H1 (cell line): ENCODE results near the gene GPR26. TPM values are rescaled to one million over a fixed set of nuclear protein-coding genes. Genes with fewer than 3 reads are reported as not detected.

Experiments used
- CTCF ChIA-PET: fragments of 300-600 bp; sonication (Branson Sonifier 250); formaldehyde crosslinking; loops from one replicate; lab custom pipeline; 2021; ENCODE audit not compliant: partially characterized antibody; lab: Charles Lee
- POLR2A ChIA-PET: fragments of 300-600 bp; sonication (Branson Sonifier 250); formaldehyde crosslinking; loops from one replicate; lab custom pipeline; 2021; ENCODE audit warnings: inconsistent platforms; ENCODE audit not compliant: partially characterized antibody; lab: Charles Lee
- DNase-seq, 2 experiments: peaks; one replicate each; pipeline versions ENCODE4 v3.0.0 to v3.0.0-alpha.2; 2010 to 2022; ENCODE audit warnings: low spot score in 2 of 2, low read depth in 1 of 2, mixed read lengths in 1 of 2
- FAIRE-seq: peaks from 2 replicates; lab custom pipeline; 2011; peaks lifted over from hg19 to GRCh38; lab: Jason Lieb, UNC
- H2AFZ ChIP-seq: 2 replicates; pipeline ENCODE4 v1.8.1; 2012; ENCODE audit warnings: low read length, inconsistent platforms
- H2AK5ac ChIP-seq: 2 replicates; pipeline ENCODE4 v1.6.1; 2013; ENCODE audit warnings: low read depth, low read length
- H2BK120ac ChIP-seq: replicated peaks from 2 replicates; pipeline ENCODE3; 2013; ENCODE audit warnings: low read depth, low read length, inconsistent platforms
- H2BK12ac ChIP-seq: 2 replicates; pipeline ENCODE4 v1.6.1; 2013; ENCODE audit warnings: low read depth, low read length
- H2BK15ac ChIP-seq: 2 replicates; pipeline ENCODE4 v1.6.1; 2013; ENCODE audit warnings: low read length
- H2BK20ac ChIP-seq: 2 replicates; pipeline ENCODE4 v1.6.1; 2013; ENCODE audit warnings: low read length
- H2BK5ac ChIP-seq: 2 replicates; pipeline ENCODE4 v1.6.1; 2013; ENCODE audit warnings: low read depth, low read length
- H3K14ac ChIP-seq: 2 replicates; pipeline ENCODE4 v1.6.1; 2013; ENCODE audit warnings: inconsistent platforms; ENCODE audit not compliant: insufficient read length
- H3K18ac ChIP-seq: 2 replicates; pipeline ENCODE4 v1.6.1; 2013; ENCODE audit warnings: low read length; ENCODE audit errors: extremely low read depth
- H3K23ac ChIP-seq: 2 replicates; pipeline ENCODE4 v1.6.1; 2013; ENCODE audit warnings: inconsistent platforms; ENCODE audit not compliant: insufficient read length
- H3K23me2 ChIP-seq: 2 replicates; pipeline ENCODE4 v1.6.1; 2013; ENCODE audit warnings: low read depth, low read length
- H3K27ac ChIP-seq: 2 replicates; pipeline ENCODE4 v1.6.1; 2011; ENCODE audit warnings: low read depth, low read length, inconsistent platforms
- H3K27me3 ChIP-seq, 4 experiments: replicated peaks in 1 of 4; 1 replicate in 1 of 4; 2 replicates in 3 of 4; pipeline versions ENCODE4 v1.6.1 to v1.8.1; 2011 to 2013; ENCODE audit warnings: low read length in 3 of 4, mild to moderate bottlenecking in 3 of 4, inconsistent platforms in 2 of 4, mixed read lengths in 2 of 4, moderate library complexity in 1 of 4; ENCODE audit not compliant: control insufficient read depth in 3 of 4, insufficient read depth in 3 of 4; ENCODE audit errors: extremely low read depth in 1 of 4
- H3K36me3 ChIP-seq, 4 experiments: 2 replicates each; pipeline versions ENCODE4 v1.6.1 to v1.8.1; 2011 to 2013; ENCODE audit warnings: mild to moderate bottlenecking in 4 of 4, low read length in 3 of 4, moderate library complexity in 2 of 4, control low read depth in 1 of 4, inconsistent platforms in 1 of 4; ENCODE audit not compliant: insufficient read depth in 4 of 4, control insufficient read depth in 2 of 4
- H3K4ac ChIP-seq: replicated peaks from 2 replicates; pipeline ENCODE3; 2013; ENCODE audit warnings: low read length, low read depth, mixed read lengths, inconsistent platforms; ENCODE audit not compliant: insufficient read length
- H3K4me1 ChIP-seq, 4 experiments: replicated peaks in 1 of 4; 1 replicate in 1 of 4; 2 replicates in 3 of 4; pipeline versions ENCODE4 v1.6.1 to v1.8.1; 2011 to 2013; ENCODE audit warnings: low read length in 3 of 4, inconsistent platforms in 2 of 4, mixed read lengths in 1 of 4; ENCODE audit not compliant: insufficient read depth in 4 of 4, control insufficient read depth in 3 of 4
- H3K4me2 ChIP-seq, 2 experiments: 2 replicates each; pipeline versions ENCODE4 v1.6.1 to v1.8.1; 2011 to 2013; ENCODE audit warnings: low read depth in 2 of 2, low read length in 2 of 2, control low read depth in 1 of 2, inconsistent platforms in 1 of 2, mild to moderate bottlenecking in 1 of 2; ENCODE audit not compliant: insufficient read depth in 1 of 2
- H3K4me3 ChIP-seq, 4 experiments: fragments of 200-600, 300-600 bp in 1 of 4; sonication (generic), shearing (Covaris generic), sonication (Bioruptor Twin) in 1 of 4; 2 replicates each; pipeline versions ENCODE4 v1.5.1 to v1.8.1; 2011 to 2016; ENCODE audit warnings: low read length in 4 of 4, low read depth in 3 of 4, control low read depth in 2 of 4, inconsistent platforms in 2 of 4, mild to moderate bottlenecking in 2 of 4, mixed read lengths in 1 of 4, moderate library complexity in 1 of 4; ENCODE audit not compliant: insufficient read depth in 2 of 4; ENCODE audit errors: extremely low read depth in 1 of 4
- H3K56ac ChIP-seq: replicated peaks from 2 replicates; pipeline ENCODE3; 2013; ENCODE audit warnings: low read depth, mild to moderate bottlenecking, mixed read lengths, low read length, inconsistent platforms; ENCODE audit not compliant: insufficient read length
- H3K79me1 ChIP-seq: 2 replicates; pipeline ENCODE4 v1.6.1; 2013; ENCODE audit warnings: low read depth, low read length, control low read depth
- H3K79me2 ChIP-seq, 2 experiments: 2 replicates each; pipeline versions ENCODE4 v1.6.1 to v1.8.1; 2012 to 2013; ENCODE audit warnings: low read length in 2 of 2, mild to moderate bottlenecking in 2 of 2, inconsistent platforms in 1 of 2; ENCODE audit not compliant: insufficient read depth in 2 of 2, control insufficient read depth in 1 of 2
- H3K9ac ChIP-seq, 4 experiments: replicated peaks in 1 of 4; 1 replicate in 1 of 4; 2 replicates in 3 of 4; pipeline versions ENCODE4 v1.6.1 to v1.8.1; 2011 to 2013; ENCODE audit warnings: low read depth in 3 of 4, low read length in 3 of 4, control low read depth in 2 of 4, mild to moderate bottlenecking in 2 of 4, moderate library complexity in 2 of 4, inconsistent platforms in 1 of 4; ENCODE audit errors: extremely low read depth in 1 of 4
- H3K9me3 ChIP-seq, 2 experiments: 2 replicates each; pipeline versions ENCODE4 v1.6.1 to v1.8.1; 2012 to 2013; ENCODE audit warnings: mild to moderate bottlenecking in 2 of 2, moderate library complexity in 2 of 2, control low read depth in 1 of 2, inconsistent platforms in 1 of 2, low read depth in 1 of 2, low read length in 1 of 2, mixed read lengths in 1 of 2; ENCODE audit not compliant: insufficient read depth in 2 of 2
- H4K20me1 ChIP-seq, 2 experiments: replicated peaks in 1 of 2; 2 replicates each; pipeline versions ENCODE3 to v1.8.1; 2011 to 2013; ENCODE audit warnings: inconsistent platforms in 2 of 2, low read length in 2 of 2, mild to moderate bottlenecking in 1 of 2; ENCODE audit not compliant: insufficient read depth in 2 of 2, control insufficient read depth in 1 of 2
- H4K5ac ChIP-seq: 2 replicates; pipeline ENCODE4 v1.6.1; 2013; ENCODE audit warnings: low read length, low read depth, mixed read lengths, inconsistent platforms; ENCODE audit not compliant: insufficient read length
- H4K8ac ChIP-seq: 2 replicates; pipeline ENCODE4 v1.8.0; 2013; ENCODE audit warnings: mild to moderate bottlenecking, moderate library complexity, low read length, inconsistent platforms; ENCODE audit not compliant: insufficient read depth; ENCODE audit errors: extremely low read depth
- H4K91ac ChIP-seq: replicated peaks from 2 replicates; pipeline ENCODE3; 2013; ENCODE audit warnings: low read length, mixed read lengths, inconsistent platforms; ENCODE audit not compliant: insufficient read length
- SIRT6 ChIP-seq: IDR thresholded peaks from one replicate; pipeline ENCODE4 v1.7.1; 2012; ENCODE audit warnings: low read length, inconsistent platforms
- WGBS, 2 experiments: shearing (Covaris generic) in 1 of 2; methylation state at CpG; one replicate each; pipeline versions ENCODE4 v1.1.6 to v1.1.7; 2013 to 2015; ENCODE audit warnings: low lambda C conversion rate in 2 of 2, mixed read lengths in 2 of 2, inconsistent platforms in 1 of 2, low coverage in 1 of 2, missing lambda C conversion rate in 1 of 2; ENCODE audit not compliant: insufficient replicate concordance in 2 of 2, insufficient coverage in 1 of 2, insufficient read length in 1 of 2; ENCODE audit errors: extremely low coverage in 1 of 2, missing lambda C conversion rate in 1 of 2; 5-methylcytosine and 5-hydroxymethylcytosine counted together
- polyA plus RNA-seq, 7 experiments: library from polyadenylated mRNA; depleted of rRNA in 3 of 7; stranded (reverse) in 5 of 7; unstranded in 2 of 7; fragments of >200 nt in 5 of 7; fragments of 200-250 nt in 2 of 7; gene quantifications; 1 replicate in 5 of 7; 2 replicates in 1 of 7; 4 replicates in 1 of 7; pipeline versions ENCODE4 v1.2.1 to v1.2.3, GENCODE V29; 2011 to 2013; ENCODE audit warnings: missing spikeins in 2 of 7, mixed read lengths in 2 of 7
- total RNA-seq: library from RNA; stranded (reverse); fragmentation: NEBNext Ultra II Directional; extraction: Animal tissue kit (Norgen Biotek cat#: 25700); gene quantifications from 2 replicates; pipeline ENCODE4 v1.2.1, GENCODE V29; 2021
- TF ChIP-seq, protein P1 (sequence below): IDR thresholded peaks from 2 replicates; pipeline ENCODE4 v1.6.1; 2012; ENCODE audit warnings: low read length, inconsistent platforms

The GPR26 gene
- total and polyA plus RNA-seq, 2 of the 8 experiments (the other 6 are each of a cell fraction or from before 2014, with no cell fraction given): 0.09 to 0.21 TPM

- CTCF ChIA-PET: interaction anchor here (0.6 to 5.1 kb wide), 9 partner anchors 10 to 262 kb away, joined by 3 to 30 read pairs (median 3); no protein-coding TSS in a partner anchor
- Histone ChIP-seq H4K20me1 (no peaks in the 10 kb centered on the region), H3K56ac (no peak overlapping the region), H2BK15ac (no peak overlapping the region), H3K4me3 (no peak overlapping the region), H3K9me3 (no peaks in the 10 kb centered on the region), H2AK5ac (no peak overlapping the region), H3K23ac (no peak overlapping the region), H3K9ac (no peak overlapping the region), H4K91ac (no peak overlapping the region), H2BK20ac (no peak overlapping the region), H3K79me1 (no peaks in the 10 kb centered on the region), H3K18ac (no peak overlapping the region), H3K4me1 (no peaks in the 10 kb centered on the region; a peak in 1 of 7 replicates), H4K5ac (no peak overlapping the region), H3K4ac (no peak overlapping the region), H2BK12ac (no peak overlapping the region), H3K27me3 (no peaks in the 10 kb centered on the region; a peak in 1 of 7 replicates), H3K4me2 (no peak overlapping the region), H3K36me3 (no peaks in the 10 kb centered on the region), H3K23me2 (no peaks in the 10 kb centered on the region), H3K79me2 (no peaks in the 10 kb centered on the region), H4K8ac (no peak overlapping the region), H2BK5ac (no peak overlapping the region), H3K27ac (no peak overlapping the region), H2AFZ (no peak overlapping the region; the same call in 1 of the 2 replicates), H2BK120ac (no peak overlapping the region), H3K14ac (no peak overlapping the region)
- DNase-seq (no peak), FAIRE-seq (no peak)
- TF ChIP-seq, protein P1, sequence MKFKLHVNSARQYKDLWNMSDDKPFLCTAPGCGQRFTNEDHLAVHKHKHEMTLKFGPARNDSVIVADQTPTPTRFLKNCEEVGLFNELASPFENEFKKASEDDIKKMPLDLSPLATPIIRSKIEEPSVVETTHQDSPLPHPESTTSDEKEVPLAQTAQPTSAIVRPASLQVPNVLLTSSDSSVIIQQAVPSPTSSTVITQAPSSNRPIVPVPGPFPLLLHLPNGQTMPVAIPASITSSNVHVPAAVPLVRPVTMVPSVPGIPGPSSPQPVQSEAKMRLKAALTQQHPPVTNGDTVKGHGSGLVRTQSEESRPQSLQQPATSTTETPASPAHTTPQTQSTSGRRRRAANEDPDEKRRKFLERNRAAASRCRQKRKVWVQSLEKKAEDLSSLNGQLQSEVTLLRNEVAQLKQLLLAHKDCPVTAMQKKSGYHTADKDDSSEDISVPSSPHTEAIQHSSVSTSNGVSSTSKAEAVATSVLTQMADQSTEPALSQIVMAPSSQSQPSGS: no peak
- TF ChIP-seq SIRT6: no peak
- WGBS, 2 experiments: 70% methylated on average over 6 of the region's 6 CpGs; no CpG with 5 or more reads in 1 of the 2 experiments
- POLR2A ChIA-PET: no interaction called here
Observed at GRCh38 chr10:123704812-123705211, 38.7 kb downstream of the GPR26 start.
